Activated T-helper 17 cell treated with anti-CD3 and anti-CD28 coated beads, Interleukin-2, amount 50 U/mL, for 72 hours (primary cell): ENCODE data around the gene LIG4. TPM values are rescaled to one million over a fixed set of nuclear protein-coding genes. Genes with fewer than 3 reads are reported as not detected.

Experiments
- ATAC-seq: fragments of 150-1000 bp; cut with Tn5 transposase; replicated peaks from 2 replicates; pipeline ENCODE4 v1.10.0; 2021; ENCODE audit warnings: mild to moderate bottlenecking, moderate library complexity
- H3K27ac Mint-ChIP-seq: one replicate; pipeline ENCODE4 v1.8.0; 2022; ENCODE audit warnings: mixed read lengths
- H3K27me3 Mint-ChIP-seq: one replicate; pipeline ENCODE4 v1.8.0; 2022; ENCODE audit warnings: mixed read lengths
- H3K36me3 Mint-ChIP-seq: one replicate; pipeline ENCODE4 v1.8.0; 2022; ENCODE audit warnings: low read depth, mild to moderate bottlenecking, mixed read lengths
- H3K4me1 Mint-ChIP-seq: one replicate; pipeline ENCODE4 v1.8.0; 2022; ENCODE audit warnings: mixed read lengths
- H3K4me3 Mint-ChIP-seq: one replicate; pipeline ENCODE4 v1.8.0; 2022; ENCODE audit warnings: mild to moderate bottlenecking, mixed read lengths
- H3K9me3 Mint-ChIP-seq: one replicate; pipeline ENCODE4 v1.8.0; 2022; ENCODE audit warnings: mixed read lengths
- total RNA-seq, 2 donors: library from RNA; stranded (reverse); gene quantifications; one replicate each; pipeline ENCODE4 v1.2.3, GENCODE V29; 2022

The LIG4 gene
- total RNA-seq, 2 donors from 2014 or later: 5.1 to 7.5 TPM

DNA sequence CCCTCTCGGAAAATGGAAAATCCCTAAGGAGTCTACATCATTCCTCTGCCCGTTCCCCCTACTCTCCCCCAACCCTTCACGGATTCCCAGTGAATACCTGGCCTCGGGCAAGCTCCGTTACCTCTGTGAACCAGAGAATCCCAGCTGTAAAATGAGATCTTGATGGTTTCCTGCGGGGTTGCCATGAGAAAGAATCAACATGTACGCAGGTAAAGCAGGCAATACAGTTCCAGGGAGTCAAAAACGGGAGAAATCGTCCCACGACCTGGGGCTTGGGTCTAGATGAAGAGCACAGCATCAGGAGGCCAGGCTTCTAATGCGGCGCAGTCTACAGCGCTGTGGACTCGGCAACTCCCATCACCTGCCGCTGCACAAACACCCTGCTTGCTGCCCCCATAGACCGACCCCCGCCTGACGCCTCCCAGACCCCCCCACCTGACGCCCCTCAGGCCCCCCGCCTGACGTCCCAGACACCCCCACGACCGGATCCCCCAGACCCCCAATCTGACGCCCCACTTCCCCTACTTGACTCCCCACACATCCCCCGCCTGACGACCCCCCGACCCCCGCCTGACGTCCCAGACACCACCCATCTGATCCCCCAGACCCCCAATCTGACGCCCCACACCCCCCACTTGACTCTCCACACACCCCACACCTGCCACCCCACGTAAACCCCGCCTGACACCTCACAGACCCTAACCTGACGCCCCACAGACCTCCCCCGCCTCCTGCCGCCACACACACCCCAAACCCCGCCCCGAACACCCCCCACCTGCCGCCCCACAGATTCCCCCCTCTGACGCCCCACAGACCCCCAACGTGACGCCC is 680 bp downstream of the LIG4 start:
- H3K27me3 Mint-ChIP-seq: no peaks in the 10 kb centered on the region
- ATAC-seq: no peak
- H3K9me3 Mint-ChIP-seq: no peaks in the 10 kb centered on the region
- H3K4me1 Mint-ChIP-seq: peaks cover 8% of the 10 kb centered on the region
- H3K4me3 Mint-ChIP-seq: peak overlapping the region; percentile 94
- H3K36me3 Mint-ChIP-seq: peaks cover 30% of the 10 kb centered on the region
- H3K27ac Mint-ChIP-seq: peak overlapping the region; percentile 55

DNA sequence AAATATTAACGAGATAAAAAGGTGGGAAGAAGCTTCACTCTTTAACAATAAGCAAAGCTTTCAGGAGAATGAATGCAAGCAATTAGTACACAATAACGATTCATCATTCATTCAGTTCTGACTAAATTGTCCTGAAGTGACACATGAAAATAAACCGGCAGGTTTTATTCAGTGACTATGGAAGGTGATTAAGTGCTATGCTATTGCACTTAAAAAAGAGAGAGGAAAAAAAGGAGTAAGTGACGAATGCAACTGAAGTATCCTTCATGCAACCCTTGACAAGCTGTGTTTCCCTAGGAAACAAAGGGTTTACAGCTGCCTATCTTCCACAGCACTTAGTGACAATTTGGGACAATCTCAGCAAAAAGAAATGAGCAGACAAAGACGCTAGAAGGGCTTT is 1.4 kb downstream of the LIG4 start:
- Mint-ChIP-seq H3K27me3 (no peaks in the 10 kb centered on the region), H3K4me3 (peak overlapping the region; percentile 94), H3K9me3 (peaks cover 3% of the 10 kb centered on the region), H3K27ac (peak overlapping the region; percentile 55), H3K4me1 (peaks cover under 1% of the 10 kb centered on the region), H3K36me3 (peaks cover 35% of the 10 kb centered on the region)
- no peak for ATAC-seq

DNA sequence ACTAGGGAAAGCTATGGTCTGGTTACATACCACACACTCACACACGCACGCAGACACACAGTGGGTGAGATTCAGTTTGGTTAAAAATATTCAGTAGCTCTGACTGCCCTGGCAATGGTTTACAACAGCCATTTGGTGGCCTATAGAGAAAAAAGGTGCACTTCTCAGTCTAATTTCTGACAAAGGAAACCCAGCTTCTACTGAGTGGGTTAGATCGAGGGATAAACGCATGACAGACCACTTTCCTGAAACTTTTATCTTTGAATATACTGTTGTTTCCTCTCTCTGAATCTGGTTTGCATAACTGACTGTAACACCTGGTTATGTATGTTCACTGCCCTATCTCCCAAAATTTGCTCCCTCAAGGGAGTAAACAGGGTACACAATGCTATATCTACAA is 2.5 kb downstream of the LIG4 start:
- peaks cover 7% of the 10 kb centered on the region for H3K9me3 Mint-ChIP-seq
- H3K27ac Mint-ChIP-seq: no peak overlapping the region
- peaks cover 35% of the 10 kb centered on the region for H3K36me3 Mint-ChIP-seq
- ATAC-seq: no peak
- no peak overlapping the region for H3K4me3 Mint-ChIP-seq
- no peaks in the 10 kb centered on the region for H3K27me3 Mint-ChIP-seq
- no peaks in the 10 kb centered on the region for H3K4me1 Mint-ChIP-seq

DNA sequence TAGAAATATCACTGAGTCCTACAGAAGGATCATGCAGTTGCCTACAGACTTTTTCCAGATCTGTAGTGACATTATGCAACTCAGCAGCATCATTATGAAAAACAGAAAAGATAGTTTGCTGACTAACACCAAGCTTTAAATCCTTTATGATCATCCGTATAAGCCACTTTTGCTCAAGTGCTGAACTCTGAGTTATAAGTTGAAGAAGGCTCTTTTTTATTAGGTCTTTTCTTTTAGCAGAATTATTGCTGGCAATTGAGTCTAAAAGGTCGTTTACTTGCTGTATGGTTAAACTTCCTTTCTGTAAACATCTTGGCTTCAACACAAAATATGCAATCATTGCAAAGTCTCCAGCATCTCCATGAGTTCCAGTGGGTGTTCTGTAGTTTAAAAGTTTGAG is 4.8 kb downstream of the LIG4 start:
- H3K27ac Mint-ChIP-seq: no peak overlapping the region
- peaks cover 34% of the 10 kb centered on the region for H3K36me3 Mint-ChIP-seq
- H3K9me3 Mint-ChIP-seq: peaks cover 7% of the 10 kb centered on the region
- ATAC-seq: no peak
- no peak overlapping the region for H3K4me3 Mint-ChIP-seq
- H3K27me3 Mint-ChIP-seq: no peaks in the 10 kb centered on the region
- H3K4me1 Mint-ChIP-seq: no peaks in the 10 kb centered on the region

DNA sequence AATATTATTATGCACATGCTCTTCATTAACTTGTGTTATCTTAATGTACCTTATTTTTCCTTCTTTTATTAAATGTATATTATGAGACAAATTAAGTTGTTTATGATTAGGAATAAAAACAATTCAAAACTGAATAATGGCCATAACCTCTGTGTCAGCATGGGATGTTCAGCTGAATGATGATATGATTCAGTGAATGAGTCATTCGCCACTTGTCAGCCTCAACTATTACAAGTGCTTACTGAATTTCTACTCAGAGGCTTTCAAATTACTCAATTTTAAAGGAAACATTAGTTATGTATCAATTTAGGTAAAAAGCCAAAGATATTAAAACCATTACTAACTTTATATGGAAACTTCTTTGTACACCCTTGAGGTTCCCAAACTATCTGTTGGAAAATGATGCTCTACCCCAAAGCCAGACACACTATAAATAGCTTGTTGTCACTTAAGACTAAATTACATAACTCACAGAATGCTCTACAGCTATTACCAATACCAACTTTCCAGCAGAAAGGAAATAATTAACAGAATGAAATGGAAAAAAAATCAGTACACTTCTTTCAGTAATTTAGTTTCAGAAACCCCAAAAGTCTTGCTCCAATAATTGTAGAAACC is 14.4 kb downstream of the LIG4 start:
- Mint-ChIP-seq H3K9me3 (no peaks in the 10 kb centered on the region), H3K4me1 (peaks cover 6% of the 10 kb centered on the region), H3K4me3 (no peak overlapping the region), H3K36me3 (no peaks in the 10 kb centered on the region), H3K27ac (no peak overlapping the region), H3K27me3 (peaks cover 22% of the 10 kb centered on the region)
- peak; percentile 94 for ATAC-seq

DNA sequence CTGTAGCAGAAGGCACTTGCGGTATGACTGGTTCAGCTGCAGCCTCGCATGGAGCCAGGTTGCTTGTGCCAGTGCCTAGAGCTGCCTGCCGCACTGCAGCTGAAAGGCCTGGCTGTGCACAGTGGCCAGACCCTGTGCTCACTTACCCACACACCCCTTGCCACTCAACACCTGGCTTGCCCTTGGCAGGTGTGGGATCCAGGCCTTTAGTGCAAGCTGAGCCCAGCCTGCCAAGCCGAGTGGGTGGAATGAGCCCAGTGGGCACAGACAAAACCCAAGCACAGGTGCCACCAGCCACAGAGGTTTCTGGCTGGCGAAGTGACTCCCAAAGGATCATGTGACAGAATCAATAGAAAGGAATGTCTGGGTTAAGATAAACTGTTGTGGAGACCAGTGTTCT is 19.5 kb downstream of the LIG4 start:
- H3K4me3 Mint-ChIP-seq: no peak overlapping the region
- H3K4me1 Mint-ChIP-seq: no peaks in the 10 kb centered on the region
- ATAC-seq: no peak
- no peaks in the 10 kb centered on the region for H3K36me3 Mint-ChIP-seq
- H3K9me3 Mint-ChIP-seq: peaks cover 3% of the 10 kb centered on the region
- no peak overlapping the region for H3K27ac Mint-ChIP-seq
- H3K27me3 Mint-ChIP-seq: peaks cover 14% of the 10 kb centered on the region

DNA sequence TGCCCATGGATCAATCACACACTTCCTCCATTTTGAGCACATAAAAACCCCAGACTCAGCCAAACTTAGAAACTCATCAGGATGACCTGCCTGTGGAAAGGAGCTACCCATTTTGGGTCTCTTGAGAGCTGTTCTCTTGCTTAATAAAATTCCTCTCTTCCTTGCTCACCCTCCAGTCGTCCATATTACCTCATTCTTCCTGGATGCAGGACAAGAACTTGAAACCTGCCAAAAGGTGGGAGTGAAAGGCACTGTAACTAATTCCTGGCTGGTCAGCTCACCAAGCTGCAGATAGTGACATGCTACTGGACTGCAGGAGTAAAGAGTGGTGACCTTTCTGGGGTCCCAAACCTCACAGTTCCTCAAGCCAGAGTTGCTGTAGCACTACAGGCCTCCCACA is 20.2 kb downstream of the LIG4 start:
- Mint-ChIP-seq H3K9me3 (peaks cover 3% of the 10 kb centered on the region), H3K27me3 (peaks cover 20% of the 10 kb centered on the region), H3K4me3 (no peak overlapping the region), H3K36me3 (no peaks in the 10 kb centered on the region), H3K27ac (no peak overlapping the region), H3K4me1 (no peaks in the 10 kb centered on the region)
- ATAC-seq: no peak

DNA sequence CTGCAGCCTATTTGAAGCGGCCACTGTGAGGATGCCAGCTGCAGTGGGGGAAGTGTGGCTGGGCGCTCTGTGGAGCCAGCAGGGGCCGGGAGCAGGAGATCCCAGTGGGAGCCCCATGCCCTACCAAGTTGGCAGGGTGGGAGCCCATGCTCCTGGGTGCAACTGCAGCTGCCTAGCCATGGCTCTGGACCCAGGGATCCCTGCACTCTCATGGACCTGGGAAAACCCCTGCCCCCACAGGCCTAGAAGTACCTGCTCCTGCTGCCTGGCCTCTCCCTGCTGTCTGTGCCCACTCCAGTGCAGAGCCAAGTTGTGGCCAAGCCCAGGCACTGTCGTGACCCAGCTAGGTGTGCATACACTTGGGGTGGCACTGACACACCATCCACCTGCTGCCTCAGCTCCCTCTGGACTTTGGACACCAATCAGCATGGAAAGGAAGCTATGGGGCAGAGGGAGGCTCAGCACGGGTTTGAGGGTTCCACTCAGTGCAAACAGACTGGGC is 20.9 kb downstream of the LIG4 start:
- peaks cover 15% of the 10 kb centered on the region for H3K27me3 Mint-ChIP-seq
- H3K36me3 Mint-ChIP-seq: no peaks in the 10 kb centered on the region
- no peak for ATAC-seq
- H3K27ac Mint-ChIP-seq: no peak overlapping the region
- peaks cover 3% of the 10 kb centered on the region for H3K9me3 Mint-ChIP-seq
- H3K4me3 Mint-ChIP-seq: no peak overlapping the region
- H3K4me1 Mint-ChIP-seq: no peaks in the 10 kb centered on the region

DNA sequence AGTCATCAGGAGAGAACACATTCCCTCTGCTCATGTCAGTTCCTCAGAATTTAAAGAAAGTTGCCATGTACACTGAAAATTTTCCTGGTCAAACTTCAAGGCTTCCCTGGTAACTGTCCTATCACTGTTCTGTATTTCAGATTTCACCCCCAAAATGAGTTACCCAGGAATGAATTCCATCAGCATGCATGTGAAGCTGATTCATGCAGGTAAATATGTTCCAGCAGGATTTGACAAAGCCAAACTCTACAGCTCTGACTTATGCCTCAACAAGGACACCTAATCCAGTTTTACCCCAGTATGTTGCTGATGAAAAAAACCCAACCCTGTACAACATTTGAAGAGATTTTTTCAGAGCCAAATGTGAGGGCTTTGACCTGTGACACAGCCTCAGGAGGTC is 21.5 kb downstream of the LIG4 start:
- Mint-ChIP-seq H3K36me3 (no peaks in the 10 kb centered on the region), H3K27me3 (peaks cover 16% of the 10 kb centered on the region), H3K27ac (no peak overlapping the region), H3K4me1 (no peaks in the 10 kb centered on the region), H3K4me3 (no peak overlapping the region), H3K9me3 (peaks cover 3% of the 10 kb centered on the region)
- no peak for ATAC-seq

DNA sequence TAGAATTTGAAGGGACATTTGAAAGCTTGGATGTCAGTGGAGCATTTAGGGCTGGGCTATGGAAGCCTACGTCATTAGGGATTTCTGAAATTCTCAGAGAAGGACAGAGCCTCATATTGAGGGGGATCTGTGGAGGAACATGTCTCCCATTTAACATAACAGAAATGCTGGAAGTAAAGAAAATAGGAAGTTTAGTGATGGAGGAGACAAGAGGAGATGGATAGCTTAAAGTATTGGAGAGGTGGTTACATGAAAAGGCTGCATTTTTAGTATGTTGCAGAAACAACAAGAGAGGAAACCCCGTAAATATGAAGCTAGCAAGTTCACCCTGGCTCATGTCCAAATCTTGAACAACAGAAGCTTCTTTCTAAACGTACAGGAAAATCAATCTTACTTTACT is 24.4 kb downstream of the LIG4 start:
- Mint-ChIP-seq H3K27me3 (peaks cover 17% of the 10 kb centered on the region), H3K4me3 (no peak overlapping the region), H3K4me1 (no peaks in the 10 kb centered on the region), H3K9me3 (peaks cover 3% of the 10 kb centered on the region), H3K27ac (no peak overlapping the region), H3K36me3 (no peaks in the 10 kb centered on the region)
- ATAC-seq: no peak

DNA sequence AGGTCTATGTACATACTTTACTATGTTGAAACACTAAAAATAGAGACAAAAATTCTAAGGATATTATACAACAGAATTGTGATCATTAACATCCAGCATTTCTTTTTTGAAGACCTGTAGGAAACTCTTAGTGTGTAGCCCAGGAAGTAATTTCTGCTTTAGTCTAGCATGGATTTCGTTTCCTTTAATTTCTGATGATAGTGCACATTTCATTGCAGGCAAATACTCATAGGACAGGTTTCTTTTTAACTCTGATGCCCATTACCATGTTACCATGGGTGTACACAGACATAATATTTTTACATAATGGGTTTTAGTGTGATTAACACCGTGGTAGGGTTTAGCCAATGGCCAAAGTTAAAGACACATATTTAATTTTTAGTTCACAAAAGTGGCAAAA is 27.1 kb downstream of the LIG4 start:
- H3K36me3 Mint-ChIP-seq: no peaks in the 10 kb centered on the region

DNA sequence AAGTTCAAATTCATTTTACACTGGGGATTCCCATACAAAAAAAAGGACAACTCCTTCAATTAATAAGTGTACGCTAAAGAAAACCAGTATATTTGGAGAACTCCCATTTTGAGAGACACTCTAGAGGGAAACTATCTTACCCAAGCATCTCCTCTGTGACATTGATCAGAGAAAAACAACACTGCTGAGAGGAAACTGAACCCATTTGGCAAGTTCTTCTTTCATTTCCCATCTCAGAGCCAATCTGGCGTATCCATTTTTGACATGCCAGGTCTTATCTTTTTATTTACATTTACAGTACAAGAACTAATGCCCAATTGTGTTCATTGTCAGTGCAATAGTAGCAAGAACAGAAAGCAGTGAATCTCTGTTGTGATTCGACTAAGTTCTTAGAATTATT is 30.1 kb downstream of the LIG4 start:
- Mint-ChIP-seq H3K4me1 (no peaks in the 10 kb centered on the region), H3K9me3 (no peaks in the 10 kb centered on the region), H3K4me3 (no peak overlapping the region), H3K27ac (no peak overlapping the region), H3K27me3 (peaks cover 13% of the 10 kb centered on the region), H3K36me3 (no peaks in the 10 kb centered on the region)
- ATAC-seq: no peak

More for the DNA sequence above, 27.1 kb downstream of the LIG4 start:
- H3K9me3 Mint-ChIP-seq: no peaks in the 10 kb centered on the region
- no peak for ATAC-seq
- no peak overlapping the region for H3K4me3 Mint-ChIP-seq
- H3K27ac Mint-ChIP-seq: no peak overlapping the region
- peaks cover 18% of the 10 kb centered on the region for H3K27me3 Mint-ChIP-seq
- H3K4me1 Mint-ChIP-seq: no peaks in the 10 kb centered on the region

DNA sequence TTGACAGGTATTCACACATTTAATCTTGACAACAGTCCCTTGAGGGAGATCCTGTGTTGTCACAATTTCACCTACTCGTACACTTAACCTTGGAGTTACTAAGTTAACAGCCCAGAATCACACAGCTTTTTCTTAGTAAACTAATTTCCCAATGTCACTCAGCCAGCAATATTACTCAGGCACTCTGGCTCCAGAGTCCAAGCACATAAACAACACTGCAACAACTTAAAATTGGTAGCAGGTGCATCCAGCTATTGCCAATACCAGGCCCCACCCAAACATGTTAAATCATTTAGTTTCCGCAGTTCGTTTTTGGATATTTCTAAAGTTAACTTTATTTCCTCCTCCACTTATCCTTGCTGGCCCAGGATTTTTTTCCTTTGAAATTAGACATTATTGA is 32.7 kb downstream of the LIG4 start:
- ATAC-seq: no peak
- Mint-ChIP-seq H3K9me3 (no peaks in the 10 kb centered on the region), H3K36me3 (no peaks in the 10 kb centered on the region), H3K27ac (no peak overlapping the region), H3K4me3 (no peak overlapping the region), H3K27me3 (peaks cover 5% of the 10 kb centered on the region), H3K4me1 (no peaks in the 10 kb centered on the region)

DNA sequence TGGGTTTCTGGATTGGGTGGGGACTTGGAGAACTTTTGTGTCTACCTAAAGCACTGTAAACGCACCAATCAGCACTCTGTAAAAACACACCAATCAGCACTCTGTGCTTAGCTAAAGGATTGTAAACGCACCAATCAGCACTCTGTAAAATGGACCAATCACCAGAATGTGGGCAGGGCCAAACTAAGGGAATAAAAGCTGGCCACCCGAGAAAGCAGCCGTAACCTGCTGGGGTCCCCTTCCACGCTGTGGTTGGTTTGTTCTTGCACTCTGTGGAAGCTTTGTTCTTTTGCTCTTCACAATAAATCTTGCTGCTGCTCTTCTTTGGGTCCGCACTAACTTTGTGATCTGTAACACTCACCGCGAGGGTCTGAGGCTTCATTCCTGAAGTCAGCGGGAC is 37.3 kb downstream of the LIG4 start:
- Mint-ChIP-seq H3K27me3 (peaks cover under 1% of the 10 kb centered on the region), H3K27ac (no peak overlapping the region), H3K36me3 (no peaks in the 10 kb centered on the region), H3K9me3 (no peaks in the 10 kb centered on the region), H3K4me3 (no peak overlapping the region), H3K4me1 (no peaks in the 10 kb centered on the region)
- no peak for ATAC-seq

DNA sequence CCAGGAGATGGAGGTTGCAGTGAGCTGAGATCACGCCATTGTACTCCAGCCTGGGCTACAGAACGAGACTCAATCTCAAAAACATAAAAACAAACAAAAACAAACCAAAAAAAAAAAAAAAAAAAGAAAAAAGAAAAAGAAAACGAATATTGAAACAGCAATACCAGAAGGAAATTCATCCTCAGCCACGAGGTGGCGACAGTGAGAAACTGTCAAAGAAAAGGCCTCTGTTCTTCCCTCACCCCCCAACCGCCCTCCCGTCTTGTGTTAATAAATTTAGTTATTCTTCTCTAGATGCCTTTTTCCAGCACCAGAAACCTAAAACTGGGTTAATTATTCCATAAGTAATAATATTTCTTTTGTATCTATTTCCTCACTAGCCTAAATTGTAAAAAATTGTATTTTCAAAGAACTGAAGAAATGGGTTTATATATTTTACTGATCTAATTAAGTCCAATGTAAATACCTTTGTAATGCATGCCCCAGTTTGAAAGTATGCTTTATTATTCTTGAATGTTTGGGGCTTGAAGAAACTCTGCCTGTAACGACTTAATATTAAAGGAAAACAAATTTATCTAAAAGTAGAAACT is 38.6 kb downstream of the LIG4 start:
- H3K4me3 Mint-ChIP-seq: no peak overlapping the region
- no peak overlapping the region for H3K27ac Mint-ChIP-seq
- ATAC-seq: no peak
- peaks cover under 1% of the 10 kb centered on the region for H3K9me3 Mint-ChIP-seq
- H3K36me3 Mint-ChIP-seq: no peaks in the 10 kb centered on the region
- peaks cover 4% of the 10 kb centered on the region for H3K27me3 Mint-ChIP-seq
- no peaks in the 10 kb centered on the region for H3K4me1 Mint-ChIP-seq
